Activated CD4-positive, alpha-beta memory T cell treated with anti-CD3 and anti-CD28 coated beads, Interleukin-2, amount 10 ng/mL, durations not matched to agents 7 days and 5 days (primary cell): ENCODE measurements around the gene TRIM24. TPM values are rescaled to one million over a fixed set of nuclear protein-coding genes. Genes with fewer than 3 reads are reported as not detected.
"Not testable (repeated sequence)": the region's sequence is repeated elsewhere in the genome, so short reads cannot be mapped to it uniquely, and the experiment has no call there.

Source experiments
- CTCF ChIA-PET: fragments of 350-600 bp; sonication (Branson Sonifier 250); formaldehyde crosslinking; loops from one replicate; lab custom pipeline; 2021; ENCODE audit warnings: antibody characterized with exemption, inconsistent platforms; lab: Charles Lee
- POLR2A ChIA-PET: fragments of 350-600 bp; sonication (Branson Sonifier 250); formaldehyde crosslinking; loops from one replicate; lab custom pipeline; 2021; ENCODE audit warnings: antibody characterized with exemption; lab: Charles Lee
- DNase-seq: peaks from one replicate; pipeline ENCODE4 v3.0.0-alpha.2; 2020
- H3K27ac Mint-ChIP-seq: one replicate; pipeline ENCODE4 v1.8.0; 2021; ENCODE audit warnings: mild to moderate bottlenecking, mixed read lengths
- H3K27me3 Mint-ChIP-seq: one replicate; pipeline ENCODE4 v1.8.0; 2021; ENCODE audit warnings: mixed read lengths
- H3K36me3 Mint-ChIP-seq: one replicate; pipeline ENCODE4 v1.8.0; 2021; ENCODE audit warnings: low read depth, mixed read lengths
- H3K4me1 Mint-ChIP-seq: one replicate; pipeline ENCODE4 v1.8.0; 2021; ENCODE audit warnings: mixed read lengths
- H3K4me3 Mint-ChIP-seq: one replicate; pipeline ENCODE4 v1.8.0; 2021; ENCODE audit warnings: mild to moderate bottlenecking, mixed read lengths
- H3K9me3 Mint-ChIP-seq: one replicate; pipeline ENCODE4 v1.8.0; 2021; ENCODE audit warnings: mixed read lengths
- total RNA-seq, 2 experiments: library from RNA; stranded (reverse); gene quantifications; one replicate each; pipeline ENCODE4 v1.2.3, GENCODE V29; 2021

The TRIM24 gene
- total RNA-seq, 2 experiments from 2014 or later, result 17.8 to 19.6 TPM

DNA sequence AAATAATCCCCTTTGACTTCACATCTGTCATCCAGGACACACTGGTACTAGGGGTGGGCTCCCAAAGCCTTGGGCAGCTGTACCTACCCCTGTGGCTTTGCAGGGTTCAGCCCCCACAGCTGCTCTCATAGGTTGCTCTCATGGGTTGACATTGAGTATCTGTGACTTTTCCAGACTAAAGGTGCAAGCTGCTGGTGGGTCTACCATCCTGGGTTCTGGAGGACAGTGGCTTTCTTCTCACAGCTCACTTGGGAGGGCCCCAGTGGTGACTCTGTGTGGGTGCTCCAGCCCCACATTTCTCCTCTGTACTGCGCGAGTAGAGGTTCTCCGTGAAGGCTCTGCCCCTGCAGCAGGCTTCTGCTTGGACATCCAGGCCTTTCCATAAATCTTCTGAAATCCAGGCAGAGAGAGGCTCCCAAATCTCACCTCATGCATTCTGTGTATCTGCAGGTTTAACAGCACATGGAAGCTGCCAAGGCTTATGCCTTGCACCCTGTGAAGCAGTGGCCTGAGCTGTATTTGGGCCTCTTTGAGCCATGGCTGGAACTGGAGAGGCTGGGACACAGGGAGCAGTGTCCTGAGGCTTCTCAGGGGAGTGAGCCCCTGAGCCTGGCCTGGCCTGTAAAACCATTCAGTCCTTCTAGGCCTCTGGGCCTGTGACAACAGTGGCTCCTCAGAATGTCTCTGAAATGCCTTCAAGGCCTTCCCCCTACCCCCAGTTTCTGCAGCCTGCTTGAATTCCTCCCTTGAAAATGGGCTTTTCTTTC lies 52.2 kb downstream of the TRIM24 start:
- ChIA-PET POLR2A (no interaction called here), CTCF (no interaction called here)
- Mint-ChIP-seq H3K36me3 (peaks cover 68% of the 10 kb centered on the region), H3K9me3 (peaks cover 12% of the 10 kb centered on the region), H3K27me3 (no peaks in the 10 kb centered on the region), H3K27ac (no peak overlapping the region), H3K4me1 (peaks cover 8% of the 10 kb centered on the region), H3K4me3 (no peak overlapping the region)
- no peak for DNase-seq

DNA sequence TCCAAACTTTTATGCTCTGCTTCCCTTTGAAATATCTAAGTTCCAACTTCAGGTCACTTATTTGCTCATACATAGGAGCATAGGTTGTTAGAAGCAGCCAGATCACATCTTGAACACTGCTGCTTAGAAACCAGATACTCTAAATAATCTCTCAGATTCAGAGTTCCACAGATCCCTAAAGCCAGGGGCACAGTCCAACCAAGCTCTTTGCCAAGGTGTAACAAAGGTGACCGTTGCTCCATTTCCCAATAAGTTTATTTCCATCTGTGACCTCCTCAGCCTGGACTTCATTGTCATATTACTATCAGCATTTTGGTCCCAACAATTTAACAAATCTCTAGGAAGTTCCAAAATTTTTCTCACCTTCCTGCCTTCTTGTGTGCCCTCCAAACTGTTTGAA lies 52.8 kb downstream of the TRIM24 start:
- ChIA-PET POLR2A (no interaction called here), CTCF (no interaction called here)
- H3K27ac Mint-ChIP-seq, result no peak overlapping the region
- no peak overlapping the region for H3K4me3 Mint-ChIP-seq
- H3K27me3 Mint-ChIP-seq, result no peaks in the 10 kb centered on the region
- peaks cover 73% of the 10 kb centered on the region for H3K36me3 Mint-ChIP-seq
- no peak for DNase-seq
- peaks cover 8% of the 10 kb centered on the region for H3K4me1 Mint-ChIP-seq
- peaks cover 12% of the 10 kb centered on the region for H3K9me3 Mint-ChIP-seq

GRCh38 chr7:138513344-138513871 lies 53.3 kb downstream of the TRIM24 start:
- CTCF ChIA-PET, result no interaction called here
- H3K27ac Mint-ChIP-seq, result no peak overlapping the region
- H3K4me3 Mint-ChIP-seq, result no peak overlapping the region
- H3K9me3 Mint-ChIP-seq, result peaks cover 8% of the 10 kb centered on the region
- no peaks in the 10 kb centered on the region for H3K27me3 Mint-ChIP-seq
- POLR2A ChIA-PET, result no interaction called here
- peaks cover 6% of the 10 kb centered on the region for H3K4me1 Mint-ChIP-seq
- H3K36me3 Mint-ChIP-seq, result peaks cover 69% of the 10 kb centered on the region
- no peak for DNase-seq

GRCh38 chr7:138514044-138514443 lies 54.0 kb downstream of the TRIM24 start:
- H3K27ac Mint-ChIP-seq, result no peak overlapping the region
- H3K4me3 Mint-ChIP-seq, result no peak overlapping the region
- peaks cover 4% of the 10 kb centered on the region for H3K4me1 Mint-ChIP-seq
- H3K36me3 Mint-ChIP-seq, result peaks cover 71% of the 10 kb centered on the region
- ChIA-PET CTCF (no interaction called here), POLR2A (no interaction called here)
- peaks cover 7% of the 10 kb centered on the region for H3K9me3 Mint-ChIP-seq
- no peaks in the 10 kb centered on the region for H3K27me3 Mint-ChIP-seq
- DNase-seq, result no peak

DNA sequence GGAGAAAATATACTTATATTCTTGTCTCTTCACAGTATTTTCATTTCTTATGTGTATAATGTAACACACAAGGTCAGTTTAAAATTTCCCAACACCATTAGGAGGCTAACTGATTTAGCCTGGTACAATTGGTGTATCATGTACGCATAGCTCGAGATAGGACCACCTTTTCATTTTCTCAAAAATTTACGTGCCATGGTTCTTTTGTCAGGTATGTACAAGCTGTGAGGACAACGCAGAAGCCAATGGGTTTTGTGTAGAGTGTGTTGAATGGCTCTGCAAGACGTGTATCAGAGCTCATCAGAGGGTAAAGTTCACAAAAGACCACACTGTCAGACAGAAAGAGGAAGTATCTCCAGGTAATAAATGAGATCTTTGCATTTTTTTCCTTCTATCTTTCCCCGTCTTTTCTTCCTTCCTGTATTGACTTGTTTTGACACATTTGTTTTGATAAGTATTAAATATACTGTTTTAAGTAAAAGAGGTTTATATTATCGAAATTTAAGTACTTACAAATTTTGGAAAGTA lies 55.0 kb downstream of the TRIM24 start:
- H3K4me1 Mint-ChIP-seq, result peaks cover 1% of the 10 kb centered on the region
- H3K9me3 Mint-ChIP-seq, result peaks cover 4% of the 10 kb centered on the region
- ChIA-PET POLR2A (no interaction called here), CTCF (no interaction called here)
- no peak overlapping the region for H3K4me3 Mint-ChIP-seq
- H3K27ac Mint-ChIP-seq, result no peak overlapping the region
- H3K36me3 Mint-ChIP-seq, result peaks cover 75% of the 10 kb centered on the region
- H3K27me3 Mint-ChIP-seq, result no peaks in the 10 kb centered on the region
- DNase-seq, result no peak

DNA sequence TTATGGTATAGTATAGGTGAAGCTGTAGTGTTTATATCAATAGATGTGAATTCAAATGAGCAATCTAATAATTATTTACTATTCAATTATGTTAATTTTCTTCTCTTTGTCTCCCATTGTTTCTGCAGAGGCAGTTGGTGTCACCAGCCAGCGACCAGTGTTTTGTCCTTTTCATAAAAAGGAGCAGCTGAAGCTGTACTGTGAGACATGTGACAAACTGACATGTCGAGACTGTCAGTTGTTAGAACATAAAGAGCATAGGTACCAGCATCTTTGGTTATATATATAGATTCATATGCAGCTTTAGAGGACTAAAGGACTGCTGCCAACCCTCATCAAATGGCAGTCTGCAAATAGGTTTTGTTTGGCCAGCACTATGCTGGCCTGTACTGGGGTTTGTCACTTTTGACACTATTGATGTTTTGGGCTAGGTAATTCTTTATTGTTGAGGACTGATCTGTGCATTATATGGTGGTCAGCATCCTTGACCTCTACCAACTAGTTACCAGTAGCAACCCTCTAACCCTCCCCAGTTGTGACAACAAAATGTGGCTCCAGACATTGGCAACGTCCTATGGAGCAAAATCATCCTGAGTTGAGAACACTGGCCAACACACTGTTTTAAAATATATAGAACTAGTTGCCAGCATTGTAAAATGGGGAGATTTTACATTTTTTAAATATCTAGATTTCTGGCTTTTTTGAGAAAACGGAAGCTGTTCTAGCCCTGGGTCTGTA lies 59.2 kb downstream of the TRIM24 start:
- Mint-ChIP-seq H3K9me3 (no peaks in the 10 kb centered on the region), H3K4me3 (no peak overlapping the region), H3K27ac (no peak overlapping the region), H3K36me3 (peaks cover 76% of the 10 kb centered on the region), H3K27me3 (no peaks in the 10 kb centered on the region), H3K4me1 (no peaks in the 10 kb centered on the region)
- CTCF ChIA-PET, result no interaction called here
- no peak for DNase-seq
- POLR2A ChIA-PET, result no interaction called here

GRCh38 chr7:138520742-138521141 lies 60.7 kb downstream of the TRIM24 start:
- no peaks in the 10 kb centered on the region for H3K27me3 Mint-ChIP-seq
- no peak overlapping the region for H3K27ac Mint-ChIP-seq
- ChIA-PET CTCF (no interaction called here), POLR2A (no interaction called here)
- H3K4me1 Mint-ChIP-seq, result no peaks in the 10 kb centered on the region
- peaks cover 69% of the 10 kb centered on the region for H3K36me3 Mint-ChIP-seq
- no peak overlapping the region for H3K4me3 Mint-ChIP-seq
- no peak for DNase-seq
- peaks cover 2% of the 10 kb centered on the region for H3K9me3 Mint-ChIP-seq

DNA sequence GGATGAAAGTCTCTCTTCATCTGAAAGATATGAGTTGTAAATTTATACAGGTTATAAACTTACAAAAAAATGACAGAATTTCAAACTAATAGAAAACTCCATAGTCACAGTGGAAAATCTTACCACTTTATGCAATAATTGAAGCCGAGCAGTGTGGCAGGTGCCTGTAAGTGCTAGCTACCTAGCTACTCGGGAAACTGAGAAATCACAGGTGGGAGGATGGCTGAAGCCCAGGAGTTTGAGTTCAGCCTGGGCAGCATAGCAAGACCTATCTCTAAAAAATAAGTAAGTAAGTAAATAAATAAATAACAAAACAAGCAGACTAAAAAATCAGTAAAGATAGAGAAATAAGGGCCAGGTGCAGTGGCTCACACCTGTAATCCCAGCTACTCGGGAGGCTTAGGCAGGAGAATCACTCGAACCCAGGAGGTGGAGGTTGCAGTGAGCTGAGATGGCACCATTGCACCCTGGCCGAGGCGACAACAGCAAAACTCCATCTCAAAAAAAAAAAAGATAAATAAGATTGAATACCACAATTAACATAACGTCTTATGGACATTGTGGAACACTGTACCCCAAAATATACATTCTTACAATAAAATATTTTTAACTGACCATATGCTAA lies 61.9 kb downstream of the TRIM24 start:
- peaks cover 9% of the 10 kb centered on the region for H3K9me3 Mint-ChIP-seq

GRCh38 chr7:138524259-138524658 lies 64.2 kb downstream of the TRIM24 start:
- ChIA-PET POLR2A (no interaction called here), CTCF (no interaction called here)
- no peaks in the 10 kb centered on the region for H3K4me1 Mint-ChIP-seq
- no peak overlapping the region for H3K27ac Mint-ChIP-seq
- H3K36me3 Mint-ChIP-seq, result peaks cover 67% of the 10 kb centered on the region
- no peak for DNase-seq
- no peak overlapping the region for H3K4me3 Mint-ChIP-seq
- H3K27me3 Mint-ChIP-seq, result no peaks in the 10 kb centered on the region
- peaks cover 21% of the 10 kb centered on the region for H3K9me3 Mint-ChIP-seq

More for the DNA sequence above, 61.9 kb downstream of the TRIM24 start:
- POLR2A ChIA-PET, result no interaction called here
- Mint-ChIP-seq H3K36me3 (peaks cover 70% of the 10 kb centered on the region), H3K4me3 (no peak overlapping the region), H3K27ac (no peak overlapping the region), H3K27me3 (no peaks in the 10 kb centered on the region), H3K4me1 (no peaks in the 10 kb centered on the region)
- DNase-seq, result no peak
- CTCF ChIA-PET, result no interaction called here

DNA sequence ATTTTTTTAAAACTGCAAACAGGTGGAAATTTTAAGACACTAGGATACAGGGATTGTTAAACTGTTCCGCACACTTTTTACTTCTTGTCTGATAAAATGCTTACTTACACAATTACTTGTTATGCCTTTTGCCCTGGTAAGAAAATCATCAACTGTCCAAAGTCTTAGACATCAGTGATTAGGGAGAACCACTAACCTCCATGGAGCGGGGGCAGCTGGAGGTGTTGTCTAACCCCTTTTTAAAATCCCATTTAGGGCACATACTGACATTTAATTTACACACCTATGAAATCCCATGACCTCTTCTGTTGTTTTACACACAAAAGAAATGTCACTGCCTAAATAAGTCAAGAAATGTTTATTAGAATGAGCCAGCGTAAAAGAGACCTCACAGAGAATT lies 65.7 kb downstream of the TRIM24 start:
- Mint-ChIP-seq H3K9me3 (peaks cover 22% of the 10 kb centered on the region), H3K4me1 (no peaks in the 10 kb centered on the region), H3K27me3 (no peaks in the 10 kb centered on the region), H3K27ac (no peak overlapping the region), H3K4me3 (no peak overlapping the region), H3K36me3 (peaks cover 64% of the 10 kb centered on the region)
- DNase-seq, result no peak
- ChIA-PET CTCF (no interaction called here), POLR2A (no interaction called here)

GRCh38 chr7:138527746-138528223 lies 67.7 kb downstream of the TRIM24 start:
- H3K27me3 Mint-ChIP-seq, result no peaks in the 10 kb centered on the region
- H3K9me3 Mint-ChIP-seq, result peaks cover 22% of the 10 kb centered on the region
- H3K27ac Mint-ChIP-seq, result no peak overlapping the region
- CTCF ChIA-PET, result no interaction called here
- H3K4me1 Mint-ChIP-seq, result no peaks in the 10 kb centered on the region
- no peak overlapping the region for H3K4me3 Mint-ChIP-seq
- peaks cover 60% of the 10 kb centered on the region for H3K36me3 Mint-ChIP-seq
- no peak for DNase-seq
- POLR2A ChIA-PET, result no interaction called here

DNA sequence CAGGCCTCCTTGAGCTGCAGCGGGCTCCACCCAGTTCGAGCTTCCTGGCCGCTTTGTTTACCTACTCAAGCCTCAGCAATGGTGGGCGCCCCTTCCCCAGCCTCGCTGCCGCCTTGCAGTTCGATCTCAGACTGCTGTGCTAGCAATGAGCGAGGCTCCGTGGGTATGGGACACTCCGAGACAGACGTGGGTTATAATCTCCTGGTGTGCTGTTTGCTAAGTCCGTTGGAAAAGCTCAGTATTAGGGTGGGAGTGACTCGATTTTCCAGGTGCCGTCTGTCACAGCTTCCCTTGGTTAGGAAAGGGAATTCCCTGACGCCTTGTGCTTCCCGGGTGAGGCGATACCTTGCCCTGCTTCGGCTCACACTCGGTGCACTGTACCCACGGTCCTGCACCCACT lies 76.8 kb downstream of the TRIM24 start:
- H3K4me1 Mint-ChIP-seq, POLR2A ChIA-PET, H3K27ac Mint-ChIP-seq, DNase-seq, CTCF ChIA-PET, H3K27me3 Mint-ChIP-seq, H3K4me3 Mint-ChIP-seq: not testable (repeated sequence)
- peaks cover 11% of the 10 kb centered on the region for H3K9me3 Mint-ChIP-seq
- H3K36me3 Mint-ChIP-seq, result peaks cover 78% of the 10 kb centered on the region

- no peaks in the 10 kb centered on the region for H3K27me3 Mint-ChIP-seq
- CTCF ChIA-PET, result no interaction called here
- no peak for DNase-seq
- peaks cover 8% of the 10 kb centered on the region for H3K9me3 Mint-ChIP-seq
- POLR2A ChIA-PET, result no interaction called here
- H3K4me1 Mint-ChIP-seq, result peaks cover 9% of the 10 kb centered on the region
- no peak overlapping the region for H3K4me3 Mint-ChIP-seq
- no peak overlapping the region for H3K27ac Mint-ChIP-seq
- H3K36me3 Mint-ChIP-seq, result peaks cover 73% of the 10 kb centered on the region
These were observed 78.5 kb downstream of the TRIM24 start for GRCh38 chr7:138538518-138538917.
